ENCODE results near the gene SMYD3. TPM values are rescaled to one million over a fixed set of nuclear protein-coding genes. Genes with fewer than 3 reads are reported as not detected.

SMYD3 gene
- total and polyA plus RNA-seq, 9 of the 15 experiments (the other 6 are each of a cell fraction or from before 2014, with no cell fraction given), result 128 to 440 (median 197) TPM

GRCh38 chr1:246107516-246108277 is 399.4 kb downstream of the SMYD3 start (continued):
- TF ChIP-seq ZNF445 (CRISPR knock-in tag; IDR thresholded peaks at IDR 0.05; ENCODE audit: low read depth) (no peak), FOXM1 (IDR thresholded peaks at IDR 0.05; ENCODE audit: low read depth) (no peak), FOXM1 (CRISPR knock-in tag; IDR thresholded peaks at IDR 0.05; ENCODE audit: low read depth) (no peak), SOX6 (IDR thresholded peaks at IDR 0.05) (0 out of 2 replicates have a peak, but pooled peaks have one; percentile 38), ZNF644 (tag; IDR thresholded peaks at IDR 0.05; ENCODE audit: low read depth) (0 out of 2 replicates have a peak, but pooled peaks have one; percentile 46), ZNF143 (CRISPR knock-in tag; IDR thresholded peaks at IDR 0.05) (no peak), ARID2 (IDR thresholded peaks at IDR 0.05) (no peak), GATA2 (CRISPR knock-in tag; IDR thresholded peaks at IDR 0.05) (no peak), CEBPB (tag; IDR thresholded peaks at IDR 0.05) (peak; percentile 35; the same call in 1 of the 2 replicates), BRCA1 (IDR thresholded peaks at IDR 0.05) (no peak), BRCA1 (CRISPR knock-in tag; IDR thresholded peaks at IDR 0.05) (no peak), GTF2F1 (IDR thresholded peaks at IDR 0.05; ENCODE audit: low read depth, low read length) (no peak), NR2C1 (IDR thresholded peaks at IDR 0.05) (peak; percentile 46; the same call in 1 of the 2 replicates), NR2C1 (tag; IDR thresholded peaks at IDR 0.05) (no peak), SREBF2 (CRISPR knock-in tag; IDR thresholded peaks at IDR 0.05) (no peak), SP2 (IDR thresholded peaks at IDR 0.05; ENCODE audit: extremely low read depth, low read depth, low read length, poor library complexity, severe bottlenecking) (no peak), THRAP3 (IDR thresholded peaks at IDR 0.05; ENCODE audit: borderline replicate concordance) (no peak), TRIM28 (IDR thresholded peaks at IDR 0.05) (no peak), JUND (IDR thresholded peaks at IDR 0.05; ENCODE audit: borderline replicate concordance, low read depth, low read length) (0 out of 2 replicates have a peak, but pooled peaks have one; percentile 9), JUND (tag; IDR thresholded peaks at IDR 0.05; ENCODE audit: borderline replicate concordance, low read depth, low read length) (no peak), HDAC3 (IDR thresholded peaks at IDR 0.05; ENCODE audit: borderline replicate concordance, partially characterized antibody) (peak; percentile 41), SNAPC5 (CRISPR knock-in tag; IDR thresholded peaks at IDR 0.05) (no peak), ATF1 (CRISPR knock-in tag; IDR thresholded peaks at IDR 0.05) (no peak), ATF1 (tag; IDR thresholded peaks at IDR 0.05) (peak; percentile 36; the same call in 1 of the 2 replicates), ETS1 (conservative IDR thresholded peaks at IDR 0.05; ENCODE audit: control insufficient read depth, low read depth, low read length) (no peak), NFIX (CRISPR knock-in tag; IDR thresholded peaks at IDR 0.05; ENCODE audit: low read depth) (0 out of 2 replicates have a peak, but pooled peaks have one; percentile 4)

Measured in K562 (cell line).